ENCODE results near the gene SPTLC3.

DNA sequence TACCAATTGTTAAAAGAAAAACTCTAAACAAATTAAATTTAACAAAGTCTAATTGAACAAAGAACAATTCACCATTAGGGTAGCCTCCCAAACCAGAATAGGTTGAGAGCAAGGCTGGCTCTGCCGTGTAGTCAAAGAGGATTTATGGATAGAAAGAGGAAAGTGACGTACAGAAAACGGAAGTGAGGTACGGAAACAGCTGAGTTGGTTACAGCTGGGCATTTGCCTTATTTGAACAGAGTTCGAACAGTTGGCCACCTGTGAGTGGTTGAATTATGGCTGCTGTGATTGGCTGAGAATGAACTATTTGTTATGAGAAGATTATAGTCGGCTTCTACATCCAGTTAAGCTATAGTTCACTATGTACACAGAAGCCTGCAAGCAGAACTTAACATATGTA lies 193.8 kb downstream of the SPTLC3 start:
- TF ChIP-seq, protein P1, sequence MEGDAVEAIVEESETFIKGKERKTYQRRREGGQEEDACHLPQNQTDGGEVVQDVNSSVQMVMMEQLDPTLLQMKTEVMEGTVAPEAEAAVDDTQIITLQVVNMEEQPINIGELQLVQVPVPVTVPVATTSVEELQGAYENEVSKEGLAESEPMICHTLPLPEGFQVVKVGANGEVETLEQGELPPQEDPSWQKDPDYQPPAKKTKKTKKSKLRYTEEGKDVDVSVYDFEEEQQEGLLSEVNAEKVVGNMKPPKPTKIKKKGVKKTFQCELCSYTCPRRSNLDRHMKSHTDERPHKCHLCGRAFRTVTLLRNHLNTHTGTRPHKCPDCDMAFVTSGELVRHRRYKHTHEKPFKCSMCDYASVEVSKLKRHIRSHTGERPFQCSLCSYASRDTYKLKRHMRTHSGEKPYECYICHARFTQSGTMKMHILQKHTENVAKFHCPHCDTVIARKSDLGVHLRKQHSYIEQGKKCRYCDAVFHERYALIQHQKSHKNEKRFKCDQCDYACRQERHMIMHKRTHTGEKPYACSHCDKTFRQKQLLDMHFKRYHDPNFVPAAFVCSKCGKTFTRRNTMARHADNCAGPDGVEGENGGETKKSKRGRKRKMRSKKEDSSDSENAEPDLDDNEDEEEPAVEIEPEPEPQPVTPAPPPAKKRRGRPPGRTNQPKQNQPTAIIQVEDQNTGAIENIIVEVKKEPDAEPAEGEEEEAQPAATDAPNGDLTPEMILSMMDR (IDR thresholded peaks at IDR 0.05): no peak
- no peak for TF ChIP-seq POLR2A (IDR thresholded peaks at IDR 0.05)

All from adrenal gland (tissue), 5 donors.